ENCODE measurements around the gene ACOT2. TPM values are rescaled to one million over a fixed set of nuclear protein-coding genes. Genes with fewer than 3 reads are reported as not detected.

ACOT2 gene
- total RNA-seq, 2 experiments from 2014 or later = 4.9 to 6.3 TPM

- peaks cover 2% of the 10 kb centered on the region for H3K4me1 Mint-ChIP-seq (ENCODE audit: low read depth)
- no peak for TF ChIP-seq CTCF (IDR thresholded peaks at IDR 0.05)
- DNase-seq = no peak
- CTCF ChIA-PET = interaction anchor here (1.1 kb wide), 1 partner anchor 13 kb away, joined by 3 read pairs; no protein-coding TSS in a partner anchor
- no peaks in the 10 kb centered on the region for H3K36me3 Mint-ChIP-seq (ENCODE audit: low read depth)
- intact Hi-C loops (cut with micrococcal nuclease) = no loop called here
- no peaks in the 10 kb centered on the region for H3K9me3 Mint-ChIP-seq
- POLR2A ChIA-PET = no interaction called here
- no peak overlapping the region for H3K27ac Mint-ChIP-seq
- no peaks in the 10 kb centered on the region for H3K27me3 Mint-ChIP-seq
- ATAC-seq = no peak
- H3K4me3 Mint-ChIP-seq = no peak overlapping the region
Observed at GRCh38 chr14:73607241-73607640, 38.2 kb downstream of the ACOT2 start.

DNA sequence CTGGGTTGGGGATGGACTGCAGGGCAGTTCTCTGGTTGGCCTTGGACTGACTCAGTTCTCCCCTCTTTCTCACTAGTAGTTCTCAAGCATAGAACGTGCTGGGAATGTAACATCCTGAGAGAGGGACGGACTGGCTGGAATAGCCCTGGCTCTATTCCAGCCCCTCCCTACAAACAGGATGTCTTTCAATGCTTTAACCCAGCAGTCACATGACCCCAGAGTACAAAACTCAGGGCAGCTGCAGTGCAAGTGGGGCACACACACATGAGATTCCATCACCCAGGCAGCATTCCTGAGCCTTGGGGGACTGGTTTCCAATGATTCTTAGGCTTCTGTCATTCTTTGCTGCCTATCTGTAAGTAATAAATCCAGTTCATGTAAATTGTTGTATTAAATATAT is 41.7 kb downstream of the ACOT2 start:
- Mint-ChIP-seq H3K36me3 (ENCODE audit: low read depth) (no peaks in the 10 kb centered on the region), H3K27ac (no peak overlapping the region), H3K27me3 (no peaks in the 10 kb centered on the region), H3K9me3 (no peaks in the 10 kb centered on the region), H3K4me1 (ENCODE audit: low read depth) (peaks cover 2% of the 10 kb centered on the region), H3K4me3 (no peak overlapping the region)
- ATAC-seq (no peak), DNase-seq (no peak)
- ChIA-PET CTCF (no interaction called here), POLR2A (no interaction called here)
- intact Hi-C loops (cut with micrococcal nuclease) = no loop called here
- no peak for TF ChIP-seq CTCF (IDR thresholded peaks at IDR 0.05)

DNA sequence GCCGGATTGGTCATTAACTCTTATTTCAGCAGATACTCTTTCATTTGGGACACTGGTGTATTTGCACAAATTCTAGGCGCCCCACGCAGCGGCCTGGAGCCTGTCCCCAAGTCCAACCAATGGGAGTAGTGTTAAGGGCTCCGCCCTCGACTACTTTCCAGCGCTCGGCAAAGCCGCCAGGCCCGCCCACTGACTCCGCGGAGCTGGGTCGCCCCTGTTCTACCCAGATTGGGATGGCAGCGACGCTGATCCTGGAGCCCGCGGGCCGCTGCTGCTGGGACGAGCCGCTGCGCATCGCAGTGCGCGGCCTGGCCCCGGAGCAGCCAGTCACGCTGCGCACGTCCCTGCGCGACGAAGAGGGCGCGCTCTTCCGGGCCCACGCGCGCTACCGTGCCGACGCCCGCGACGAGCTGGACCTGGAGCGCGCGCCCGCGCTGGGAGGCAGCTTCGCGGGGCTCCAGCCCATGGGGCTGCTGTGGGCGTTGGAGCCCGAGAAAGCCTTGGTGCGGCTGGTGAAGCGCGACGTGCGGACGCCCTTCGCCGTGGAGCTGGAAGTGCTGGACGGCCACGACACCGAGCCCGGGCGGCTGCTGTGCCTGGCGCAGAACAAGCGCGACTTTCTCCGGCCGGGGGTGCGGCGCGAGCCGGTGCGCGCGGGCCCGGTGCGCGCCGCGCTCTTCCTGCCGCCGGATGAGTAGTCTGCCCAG is 43.5 kb downstream of the ACOT2 start, which contains the start of gene ACOT6:
ACOT6 (plus strand) TSS at position 179 of the 707 bp plus-strand sequence; CDS start at position 234, 55 bp downstream.
- Mint-ChIP-seq H3K27ac (peak within 1 kb of the TSS; percentile 72), H3K36me3 (ENCODE audit: low read depth) (no peaks in the 10 kb centered on the region), H3K4me1 (ENCODE audit: low read depth) (peaks cover 2% of the 10 kb centered on the region), H3K9me3 (no peaks in the 10 kb centered on the region), H3K4me3 (peak within 1 kb of the TSS; percentile 78), H3K27me3 (no peaks in the 10 kb centered on the region)
- ChIA-PET POLR2A (interaction anchor here (0.6 to 1.1 kb wide), 4 partner anchors 18 to 274 kb away, joined by 3 to 5 read pairs (median 4); partner anchors contain the start of gene ZNF410), CTCF (interaction anchor here (1.0 to 3.1 kb wide), 5 partner anchors 21 to 141 kb away, joined by 3 to 12 read pairs (median 4); partner anchors contain the start of gene RIOX1)
- peak; percentile 91 for ATAC-seq
- peak; percentile 80 for DNase-seq
- no peak for TF ChIP-seq CTCF (IDR thresholded peaks at IDR 0.05)
- intact Hi-C loops (cut with micrococcal nuclease) = no loop called here

GRCh38 chr14:73613046-73613383 is 44.0 kb downstream of the ACOT2 start:
- Mint-ChIP-seq H3K27ac (peak overlapping the region; percentile 72), H3K4me1 (ENCODE audit: low read depth) (peaks cover 2% of the 10 kb centered on the region), H3K36me3 (ENCODE audit: low read depth) (no peaks in the 10 kb centered on the region), H3K9me3 (no peaks in the 10 kb centered on the region), H3K4me3 (peak overlapping the region; percentile 78), H3K27me3 (no peaks in the 10 kb centered on the region)
- TF ChIP-seq CTCF (IDR thresholded peaks at IDR 0.05) = no peak
- peak; percentile 9 for ATAC-seq
- ChIA-PET POLR2A (interaction anchor here (0.6 to 1.1 kb wide), 4 partner anchors 18 to 274 kb away, joined by 3 to 5 read pairs (median 4); partner anchors contain the start of gene ZNF410), CTCF (interaction anchor here (1.0 to 3.1 kb wide), 5 partner anchors 21 to 141 kb away, joined by 3 to 12 read pairs (median 4); partner anchors contain the start of gene RIOX1)
- no peak for DNase-seq
- intact Hi-C loops (cut with micrococcal nuclease) = no loop called here

GRCh38 chr14:73613419-73613963 is 44.5 kb downstream of the ACOT2 start:
- Mint-ChIP-seq H3K4me1 (ENCODE audit: low read depth) (peaks cover 2% of the 10 kb centered on the region), H3K4me3 (peak overlapping the region; percentile 78), H3K9me3 (no peaks in the 10 kb centered on the region), H3K27ac (no peak overlapping the region), H3K27me3 (no peaks in the 10 kb centered on the region), H3K36me3 (ENCODE audit: low read depth) (no peaks in the 10 kb centered on the region)
- CTCF ChIA-PET = interaction anchor here (1.1 to 3.1 kb wide), 4 partner anchors 20 to 142 kb away, joined by 3 to 12 read pairs (median 8); no protein-coding TSS in a partner anchor
- no peak for ATAC-seq
- POLR2A ChIA-PET = interaction anchor here (1.0 to 1.1 kb wide), 3 partner anchors 17 to 273 kb away, joined by 3 to 5 read pairs (median 3); partner anchors contain the start of gene ZNF410
- DNase-seq = no peak
- TF ChIP-seq CTCF (IDR thresholded peaks at IDR 0.05) = no peak
- intact Hi-C loops (cut with micrococcal nuclease) = no loop called here

Data from activated CD8-positive, alpha-beta T cell treated with anti-CD3 and anti-CD28 coated beads for 36 hours (primary cell).